ENCODE data around the gene ADAMTS16.

The ADAMTS16 gene

GRCh38 chr5:5183189-5183699 lies 43.1 kb downstream of the ADAMTS16 start:
- no peak for TF ChIP-seq CTCF (IDR thresholded peaks at IDR 0.05; ENCODE audit: low read depth, low read length)
- H3K4me3 ChIP-seq (ENCODE audit: low read depth, low read length) = no peak overlapping the region

GRCh38 chr5:5183933-5184332 lies 43.8 kb downstream of the ADAMTS16 start:
- no peak overlapping the region for H3K4me3 ChIP-seq (ENCODE audit: low read depth, low read length)
- no peak for TF ChIP-seq CTCF (IDR thresholded peaks at IDR 0.05; ENCODE audit: low read depth, low read length)

- no peak for TF ChIP-seq CTCF (IDR thresholded peaks at IDR 0.05; ENCODE audit: low read depth, low read length)
- H3K4me3 ChIP-seq (ENCODE audit: low read depth, low read length) = no peak overlapping the region
These were observed 48.4 kb downstream of the ADAMTS16 start for GRCh38 chr5:5188376-5189050.

- TF ChIP-seq CTCF (IDR thresholded peaks at IDR 0.05; ENCODE audit: low read depth, low read length) = no peak
- H3K4me3 ChIP-seq (ENCODE audit: low read depth, low read length) = no peak overlapping the region
These were observed 48.9 kb downstream of the ADAMTS16 start for GRCh38 chr5:5189051-5189430.

GRCh38 chr5:5191906-5192305 lies 51.8 kb downstream of the ADAMTS16 start:
- TF ChIP-seq CTCF (IDR thresholded peaks at IDR 0.05; ENCODE audit: low read depth, low read length) = no peak
- no peak overlapping the region for H3K4me3 ChIP-seq (ENCODE audit: low read depth, low read length)

GRCh38 chr5:5192681-5193080 lies 52.6 kb downstream of the ADAMTS16 start:
- no peak for TF ChIP-seq CTCF (IDR thresholded peaks at IDR 0.05; ENCODE audit: low read depth, low read length)
- no peak overlapping the region for H3K4me3 ChIP-seq (ENCODE audit: low read depth, low read length)

GRCh38 chr5:5195128-5195918 lies 55.2 kb downstream of the ADAMTS16 start:
- no peak overlapping the region for H3K4me3 ChIP-seq (ENCODE audit: low read depth, low read length)
- TF ChIP-seq CTCF (IDR thresholded peaks at IDR 0.05; ENCODE audit: low read depth, low read length) = no peak

Measured in WI38 (cell line).